Anterior cingulate cortex (tissue), 58 donors: Measurements from ENCODE around the gene ELFN1.

Source experiments
- DNase-seq, 58 donors: peaks; one replicate each; lab custom pipeline; 2025; lab: John Stamatoyannopoulos, UW

The ELFN1 gene

DNA sequence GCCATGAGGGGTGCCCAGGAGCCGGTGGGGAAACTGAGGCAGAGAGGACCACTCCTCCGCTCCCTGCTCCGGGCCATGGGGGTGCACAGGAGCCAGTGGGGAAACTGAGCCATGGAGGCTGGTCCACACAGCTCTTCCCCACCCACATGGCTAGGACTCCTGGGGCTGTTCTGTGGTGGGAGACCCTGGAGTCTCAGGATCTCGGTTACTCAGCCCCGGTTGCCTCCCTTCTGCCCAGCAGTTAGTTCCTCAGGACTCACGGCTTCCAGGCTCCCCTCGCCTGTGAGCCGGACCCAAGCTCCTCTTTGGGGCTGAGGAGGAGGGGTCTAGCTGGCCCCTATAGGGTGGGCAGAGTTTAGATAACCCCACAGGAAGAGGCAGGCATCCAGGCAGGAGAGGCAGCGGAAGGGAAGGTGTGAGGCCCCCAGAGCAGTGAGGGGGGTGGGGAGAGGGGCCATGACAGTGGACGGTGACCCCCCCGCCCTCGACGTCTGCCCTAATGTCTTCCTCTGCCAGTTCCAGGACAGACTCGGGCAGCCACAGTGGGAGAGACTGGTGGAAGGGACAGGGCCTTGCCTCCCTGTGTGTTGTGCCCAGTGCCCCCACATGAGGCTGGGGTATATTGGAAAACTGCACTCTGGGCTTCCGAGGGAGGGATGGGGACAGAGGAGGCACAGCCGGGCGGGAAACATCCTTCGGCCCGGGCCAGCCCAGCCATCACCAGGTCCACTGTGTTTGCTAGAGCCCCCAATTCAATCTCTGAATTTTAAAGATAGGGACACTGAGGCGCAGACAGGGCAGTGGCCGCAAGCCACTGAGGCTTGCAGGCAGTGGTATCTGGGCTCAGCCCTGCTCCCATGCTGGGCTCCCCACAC is 4.3 kb downstream of the ELFN1 start:
- no peak for DNase-seq

- DNase-seq = no peak
Measured at GRCh38 chr7:1675036-1675671, 5.1 kb downstream of the ELFN1 start.

DNA sequence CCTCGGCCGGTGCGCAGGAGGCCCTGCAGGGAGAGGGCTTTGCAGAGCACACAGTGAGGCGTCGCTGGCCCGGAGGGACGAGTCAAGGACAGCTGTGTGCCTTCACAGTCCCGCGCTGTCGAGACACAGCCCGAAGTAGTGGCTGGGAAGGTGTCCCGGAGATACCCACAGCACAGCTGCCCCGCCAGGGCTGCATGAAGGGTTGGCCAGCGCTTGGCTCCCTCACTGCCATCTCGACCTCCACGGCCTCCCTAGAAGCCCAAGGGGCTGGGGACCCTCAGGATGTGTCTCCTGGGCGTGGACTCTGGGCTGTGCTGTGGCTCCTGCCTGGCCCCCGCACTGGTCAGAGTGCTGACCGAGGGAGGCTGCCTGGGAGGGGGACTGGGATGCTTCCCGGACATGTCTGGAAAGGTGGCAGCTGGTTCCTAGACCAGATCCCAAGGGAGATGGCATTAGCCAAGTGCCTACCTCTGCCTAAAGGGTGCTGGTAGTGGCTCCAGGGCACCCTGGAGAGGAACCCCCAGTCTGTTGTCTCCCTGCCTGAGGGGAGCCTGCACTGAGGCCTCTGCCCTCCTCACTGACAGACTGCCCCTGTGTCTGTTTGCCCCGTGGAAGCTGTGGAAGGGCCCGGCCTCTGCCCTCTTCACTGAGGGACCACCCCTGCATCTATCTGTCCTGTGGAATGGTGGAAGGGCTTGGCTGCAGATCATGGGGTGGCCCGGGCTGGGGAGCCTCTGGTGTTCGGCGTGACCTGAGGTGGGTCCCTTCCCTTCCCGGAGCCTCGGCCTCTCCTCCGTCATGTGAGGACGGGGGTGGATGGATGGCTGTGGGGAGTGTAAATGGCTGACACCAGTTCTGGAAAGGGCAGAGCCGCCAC is 5.8 kb downstream of the ELFN1 start:
- DNase-seq = no peak

DNA sequence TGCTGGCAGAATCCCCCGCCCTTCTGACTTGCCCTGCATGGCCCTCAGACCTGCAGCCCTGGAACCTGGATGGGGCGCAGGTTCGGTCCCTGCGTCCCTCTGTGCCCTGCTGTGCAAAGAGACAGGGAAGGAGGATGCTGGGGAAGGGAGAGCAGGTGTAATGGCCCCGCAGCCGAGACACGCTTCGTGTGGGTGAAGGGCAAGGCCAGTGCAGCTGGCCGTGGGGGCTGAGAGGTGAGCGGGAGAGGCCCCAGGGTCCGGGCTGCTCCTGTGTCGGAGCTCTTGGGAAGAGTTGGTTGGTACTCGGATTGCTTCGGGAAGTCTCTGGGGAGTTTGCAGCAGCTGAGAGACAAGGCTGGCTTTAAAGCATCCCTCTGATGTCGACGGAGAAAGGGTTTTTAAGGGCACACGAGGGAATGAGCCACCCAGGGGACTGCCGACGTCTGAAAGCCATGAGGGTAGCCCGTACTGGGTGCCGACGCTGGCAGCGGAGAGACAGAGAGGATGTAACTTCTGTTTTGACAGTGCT is 6.5 kb downstream of the ELFN1 start:
- DNase-seq = no peak

- DNase-seq = no peak
Measured at GRCh38 chr7:1677206-1678080, 7.4 kb downstream of the ELFN1 start.

DNA sequence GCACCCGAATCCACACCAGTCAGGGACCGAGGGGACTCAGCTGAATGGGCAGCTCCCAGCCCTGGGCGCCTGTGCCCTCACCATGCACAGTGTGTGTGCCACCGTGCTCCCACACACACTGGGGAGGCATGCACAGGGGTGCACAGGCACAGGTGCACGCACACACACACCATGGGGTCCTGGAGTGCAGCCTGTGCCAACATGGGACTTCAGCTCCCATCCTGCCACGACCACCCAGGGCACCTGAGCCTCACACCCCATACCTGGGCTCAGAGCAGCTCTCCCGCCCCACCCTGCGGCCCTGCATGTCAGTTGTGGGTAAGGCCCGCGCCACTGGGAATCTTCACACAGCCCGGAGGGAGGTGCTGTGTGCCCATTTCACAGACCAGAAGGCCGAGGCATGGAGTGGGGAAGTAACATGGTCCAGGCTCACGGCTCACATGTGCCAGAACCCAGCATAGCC is 8.0 kb downstream of the ELFN1 start:
- DNase-seq = no peak

- no peak for DNase-seq
Measured at GRCh38 chr7:1678571-1679325, 8.7 kb downstream of the ELFN1 start.

DNA sequence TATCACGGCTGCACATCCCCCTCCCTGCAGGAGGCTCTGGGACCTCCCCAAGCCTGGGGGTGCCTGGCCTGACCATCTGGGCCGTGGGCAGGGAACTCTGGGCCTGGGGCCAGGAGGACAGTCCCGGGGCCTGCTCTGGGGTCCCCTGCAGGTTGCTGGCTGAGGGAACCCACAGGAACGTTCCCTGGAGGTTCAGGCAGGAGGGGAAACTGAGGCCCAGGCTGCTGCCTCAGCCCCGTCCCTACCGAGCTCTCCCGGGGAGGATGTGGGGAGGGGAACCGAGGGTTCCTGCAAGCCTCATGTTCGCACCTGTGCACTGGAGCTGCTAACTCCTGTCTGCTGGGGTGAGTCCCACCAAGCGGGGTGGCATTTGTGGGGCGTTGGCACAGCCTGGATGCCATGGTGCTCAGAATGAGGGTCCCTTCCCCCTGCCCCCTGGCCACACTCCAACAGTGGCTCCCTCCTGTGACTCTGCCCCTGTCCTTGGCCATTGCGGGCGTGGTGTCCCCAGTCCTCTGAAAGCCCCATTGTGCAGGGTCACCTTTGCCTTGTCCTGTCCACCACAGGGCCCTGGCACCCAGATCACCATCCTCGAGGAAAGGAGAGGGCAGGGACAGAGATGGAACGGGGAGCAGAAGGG is 9.4 kb downstream of the ELFN1 start:
- DNase-seq = no peak

DNA sequence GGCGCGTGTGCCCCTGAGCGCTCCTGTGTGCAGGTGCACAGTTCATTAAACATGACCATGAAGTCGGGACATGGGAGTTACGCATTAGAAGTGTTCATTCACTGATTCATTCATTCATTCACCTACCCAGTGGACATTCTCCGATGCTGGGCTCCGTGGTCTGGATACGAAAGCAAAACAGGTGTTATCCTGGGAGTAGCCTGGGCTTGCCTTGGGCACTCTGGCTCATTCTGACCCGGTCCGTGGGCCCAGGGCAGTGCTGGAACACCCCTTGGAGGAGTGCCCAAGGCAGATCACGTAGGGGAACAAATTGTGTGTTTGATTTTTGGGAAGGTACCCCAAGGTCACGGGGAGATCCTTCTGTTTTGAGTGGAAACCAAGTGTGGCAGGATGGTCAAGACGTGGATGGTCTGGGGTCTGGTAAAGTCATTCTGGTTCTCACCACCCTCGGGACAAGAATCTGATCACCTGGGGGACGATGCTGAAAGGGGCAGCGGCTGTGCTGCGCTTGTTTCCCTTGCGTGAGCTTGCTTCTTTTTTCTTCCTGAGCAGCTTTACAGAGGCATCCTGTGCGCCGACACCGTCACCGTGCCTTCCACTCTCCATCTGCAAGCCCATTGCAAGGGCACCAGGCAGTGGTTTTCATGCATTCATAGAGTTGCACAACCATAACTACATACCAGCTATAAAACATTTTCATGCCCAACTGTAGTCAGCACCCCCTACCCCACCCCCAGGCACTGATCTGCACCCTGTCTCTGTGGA is 10.1 kb downstream of the ELFN1 start:
- DNase-seq = no peak

- no peak for DNase-seq
Measured at GRCh38 chr7:1681581-1681980, 11.5 kb downstream of the ELFN1 start.

DNA sequence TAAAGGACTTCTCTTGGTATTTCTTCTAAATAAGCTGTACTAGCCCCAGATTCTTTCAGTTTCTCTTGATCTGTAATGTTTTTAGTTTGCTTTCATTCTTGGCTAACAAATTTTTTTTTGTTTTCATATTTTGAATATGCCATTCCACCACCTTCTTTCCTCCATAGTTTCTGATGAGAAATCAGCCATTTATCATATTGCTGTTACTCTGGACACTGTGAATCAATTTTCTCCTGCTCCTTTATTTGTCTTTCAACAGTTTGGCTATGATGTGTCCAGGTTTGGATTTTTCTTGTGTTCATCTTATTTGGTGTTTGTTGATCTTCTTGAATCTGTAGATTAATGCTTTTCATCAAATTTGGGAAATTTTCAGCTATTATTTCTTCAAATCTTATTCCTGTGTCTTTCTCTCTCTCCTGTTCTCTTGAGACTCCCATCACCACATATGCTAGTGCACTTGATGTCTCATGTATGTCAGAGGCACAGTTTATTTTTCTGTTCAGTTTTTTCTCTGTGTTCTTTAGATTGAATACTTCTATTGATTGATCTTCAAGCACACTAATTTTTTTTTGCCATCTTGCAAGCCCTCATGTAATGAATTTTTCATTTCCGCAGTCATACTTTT is 15.0 kb downstream of the ELFN1 start:
- no peak for DNase-seq

DNA sequence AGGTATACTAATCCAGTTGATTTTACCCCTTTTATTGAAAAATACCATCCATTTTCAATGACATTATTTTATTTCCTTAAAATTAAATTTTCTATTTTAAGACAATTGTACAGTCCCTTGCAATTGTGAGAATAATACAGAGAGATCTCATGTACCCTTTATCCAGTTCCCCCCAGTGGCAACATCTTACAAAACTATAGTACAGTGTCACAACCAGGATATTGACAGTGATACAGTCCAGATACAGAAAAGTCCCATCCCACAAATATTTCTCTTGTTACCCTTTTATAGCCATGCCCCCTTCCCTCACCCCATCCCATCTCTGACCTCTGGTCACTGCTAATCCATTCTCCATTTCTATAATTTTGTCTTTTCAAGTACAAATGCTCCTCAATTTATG is 18.5 kb downstream of the ELFN1 start:
- no peak for DNase-seq

- no peak for DNase-seq
Measured at GRCh38 chr7:1689311-1689710, 19.2 kb downstream of the ELFN1 start.

GRCh38 chr7:1690359-1690958 is 20.4 kb downstream of the ELFN1 start:
- DNase-seq = no peak

GRCh38 chr7:1691096-1691495 is 21.0 kb downstream of the ELFN1 start:
- DNase-seq = no peak

DNA sequence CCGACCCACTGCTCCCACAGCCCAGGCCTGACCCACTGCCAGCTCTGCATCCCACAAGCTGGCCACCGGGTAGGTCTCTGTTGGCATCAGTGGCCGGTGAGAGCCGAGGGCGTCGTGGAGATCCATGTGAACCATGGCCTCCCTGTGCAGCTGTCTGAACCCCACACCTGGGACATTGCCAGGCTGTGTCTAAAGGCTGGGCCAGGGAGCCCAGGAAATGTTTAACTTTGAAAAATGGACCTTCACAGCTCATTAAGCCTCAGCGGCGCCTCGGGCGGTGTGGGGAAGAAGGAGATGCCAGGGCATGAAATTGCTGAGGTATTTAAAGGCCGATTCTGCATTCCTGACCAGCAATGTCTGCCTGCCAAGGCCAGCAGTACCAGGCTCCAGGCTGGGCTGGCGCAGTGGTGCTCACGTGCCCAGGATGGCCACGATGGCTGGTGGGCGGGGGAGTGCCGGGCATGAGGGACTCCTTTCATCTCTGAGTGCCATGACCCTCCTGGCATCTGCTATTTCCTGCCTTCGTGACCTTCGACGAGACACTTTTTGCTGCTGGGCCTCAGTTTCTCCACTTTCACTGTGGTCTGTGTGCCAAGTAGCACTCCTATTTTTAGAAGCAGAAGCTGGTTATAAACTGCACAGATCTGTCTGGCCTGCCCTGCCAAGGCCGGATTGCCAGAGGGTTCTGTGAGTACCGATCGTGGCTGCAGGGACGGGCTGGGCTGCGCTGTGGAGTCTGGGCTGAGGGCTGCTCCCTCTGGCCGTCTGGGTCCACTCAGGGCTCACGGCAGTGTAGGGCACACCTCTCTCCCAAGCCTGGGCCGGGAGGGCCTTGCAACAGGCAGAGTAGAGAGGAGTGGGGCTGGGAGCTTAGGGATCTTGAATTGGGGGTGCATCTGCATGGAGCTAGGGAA is 21.8 kb downstream of the ELFN1 start:
- DNase-seq = peak in 47 of 58 donors; percentile 11 to 78 (median 60)
